GM12878 (cell line): ENCODE results near the gene OGFOD2. TPM values are rescaled to one million over a fixed set of nuclear protein-coding genes. Genes with fewer than 3 reads are reported as not detected.

ENCODE experiments used
- ATF2 ChIP-seq: IDR thresholded peaks from 2 replicates; pipeline ENCODE4 v1.6.1; 2012; ENCODE audit warnings: low read length, inconsistent platforms
- CREB1 ChIP-seq: IDR thresholded peaks from 2 replicates; pipeline ENCODE4 v1.6.1; 2012; ENCODE audit warnings: low read depth, mild to moderate bottlenecking, inconsistent platforms
- E2F8 ChIP-seq: fragments of 450-650 bp; IDR thresholded peaks from 2 replicates; pipeline ENCODE4 v1.6.1; 2018; ENCODE audit warnings: mild to moderate bottlenecking, low read depth, moderate library complexity; ENCODE audit not compliant: partially characterized antibody
- ELK1 ChIP-seq: IDR thresholded peaks from 2 replicates; pipeline ENCODE4 v1.6.1; 2012; ENCODE audit warnings: low read depth, low read length, improper control_type of control experiment
- ETV6 ChIP-seq, 2 experiments: fragments of 450-650 bp in 1 of 2; IDR thresholded peaks in 1 of 2; conservative IDR thresholded peaks in 1 of 2; 2 replicates each; pipeline ENCODE4 v1.6.1; 2014; ENCODE audit warnings: antibody characterized with exemption in 1 of 2, borderline replicate concordance in 1 of 2, low read depth in 1 of 2, mild to moderate bottlenecking in 1 of 2, moderate library complexity in 1 of 2
- FOS ChIP-seq: IDR thresholded peaks from 3 replicates; pipeline ENCODE4 v1.6.1; 2011; ENCODE audit warnings: borderline replicate concordance; ENCODE audit not compliant: insufficient read length; ENCODE audit errors: extremely low read depth
- IRF4 ChIP-seq: IDR thresholded peaks from 2 replicates; pipeline ENCODE4 v1.6.1; 2011; ENCODE audit warnings: low read depth, low read length
- JUNB ChIP-seq: IDR thresholded peaks from 2 replicates; pipeline ENCODE4 v1.6.1; 2016; ENCODE audit warnings: antibody characterized with exemption, mild to moderate bottlenecking
- JUND ChIP-seq: IDR thresholded peaks from 2 replicates; pipeline ENCODE4 v1.6.1; 2012; ENCODE audit warnings: low read depth, mild to moderate bottlenecking, low read length, improper control_type of control experiment, moderate library complexity
- MLLT1 ChIP-seq: fragments of 450-650 bp; IDR thresholded peaks from 2 replicates; pipeline ENCODE4 v1.6.1; 2016; ENCODE audit warnings: mild to moderate bottlenecking
- NFYA ChIP-seq: IDR thresholded peaks from 2 replicates; pipeline ENCODE4 v1.6.1; 2011; ENCODE audit warnings: low read depth, mild to moderate bottlenecking, low read length, improper control_type of control experiment, borderline replicate concordance
- NFYB ChIP-seq: IDR thresholded peaks from 2 replicates; pipeline ENCODE4 v1.6.1; 2011; ENCODE audit warnings: low read depth, mild to moderate bottlenecking, low read length, improper control_type of control experiment, moderate library complexity; ENCODE audit not compliant: insufficient read depth
- NR2C1 ChIP-seq: fragments of 450-650 bp; IDR thresholded peaks from 2 replicates; pipeline ENCODE4 v1.6.1; 2017; ENCODE audit warnings: antibody characterized with exemption, mild to moderate bottlenecking, moderate library complexity
- NR2C2 ChIP-seq: IDR thresholded peaks from 2 replicates; pipeline ENCODE4 v1.6.1; 2011; ENCODE audit warnings: borderline replicate concordance, low read depth; ENCODE audit not compliant: control insufficient read depth, insufficient read length
- NR2F1 ChIP-seq: fragments of 450-650 bp; conservative IDR thresholded peaks from 2 replicates; pipeline ENCODE4 v1.6.1; 2017; ENCODE audit warnings: mild to moderate bottlenecking
- POLR2AphosphoS5 ChIP-seq: IDR thresholded peaks from 2 replicates; pipeline ENCODE4 v1.6.1; 2011; ENCODE audit warnings: mild to moderate bottlenecking, low read length, inconsistent platforms
- RAD51 ChIP-seq: fragments of 450-650 bp; IDR thresholded peaks from 2 replicates; pipeline ENCODE4 v1.6.1; 2016; ENCODE audit warnings: moderate library complexity, mild to moderate bottlenecking, inconsistent platforms
- RB1 ChIP-seq: fragments of 450-650 bp; formaldehyde crosslinking; IDR thresholded peaks from 2 replicates; pipeline ENCODE4 v1.6.1; 2017; ENCODE audit warnings: mild to moderate bottlenecking, borderline replicate concordance
- SMARCA5 ChIP-seq: fragments of 450-650 bp; IDR thresholded peaks from 2 replicates; pipeline ENCODE4 v1.6.1; 2017; ENCODE audit warnings: mild to moderate bottlenecking
- SREBF1 ChIP-seq: IDR thresholded peaks from 2 replicates; pipeline ENCODE4 v1.6.1; 2012; ENCODE audit warnings: mild to moderate bottlenecking, low read length
- SREBF2 ChIP-seq: IDR thresholded peaks from 2 replicates; pipeline ENCODE4 v1.6.1; 2012; ENCODE audit warnings: mild to moderate bottlenecking, low read length
- STAT3 ChIP-seq: IDR thresholded peaks from 2 replicates; pipeline ENCODE4 v1.6.1; 2011; ENCODE audit warnings: low read depth, low read length, improper control_type of control experiment
- TARDBP ChIP-seq: IDR thresholded peaks from 2 replicates; pipeline ENCODE4 v1.6.1; 2016; ENCODE audit warnings: borderline replicate concordance
- TBL1XR1 ChIP-seq: IDR thresholded peaks from 2 replicates; pipeline ENCODE4 v1.6.1; 2012; ENCODE audit warnings: low read depth, low read length, improper control_type of control experiment
- ZBED1 ChIP-seq: IDR thresholded peaks from 2 replicates; pipeline ENCODE4 v1.6.1; 2016; ENCODE audit warnings: borderline replicate concordance
- polyA plus RNA-seq, 11 experiments: library from polyadenylated mRNA; depleted of rRNA in 4 of 11; unstranded in 6 of 11; stranded (reverse) in 5 of 11; fragments of >200 nt; fragmentation: Nextera tagmentation in 4 of 11; fragmentation: Illumina TruSeq in 1 of 11; extraction: Ambion mirVana in 4 of 11; extraction: Trizol in 1 of 11; gene quantifications; 1 replicate in 1 of 11; 2 replicates in 10 of 11; pipeline versions ENCODE4 v1.2.1 to v1.2.3, GENCODE V29; 2011 to 2016; ENCODE audit warnings: inconsistent platforms in 2 of 11, missing spikeins in 2 of 11, low read depth in 1 of 11
- total RNA-seq, 4 experiments: library from RNA; depleted of rRNA in 3 of 4; stranded (reverse); fragments of >200 nt in 3 of 4; fragmentation: Illumina TruSeq in 1 of 4; extraction: Trizol in 1 of 4; gene quantifications; 2 replicates each; pipeline versions ENCODE4 v1.2.1 to v1.2.3, GENCODE V29; 2013 to 2021

Gene OGFOD2
- total and polyA plus RNA-seq, 10 of the 15 experiments (the other 5 are each of a cell fraction or from before 2014, with no cell fraction given) = 0.93 to 29.2 (median 16.3) TPM

- TF ChIP-seq NR2C2 = no peak
- no peak; the same call in 1 of the 2 replicates for TF ChIP-seq MLLT1
- no peak for TF ChIP-seq TARDBP
- TF ChIP-seq E2F8 = peak; percentile 28
- TF ChIP-seq ZBED1 = no peak
- no peak for TF ChIP-seq NR2C1
- TF ChIP-seq TBL1XR1 = 0 out of 2 replicates have a peak, but pooled peaks have one; percentile 1
- TF ChIP-seq JUND = no peak
- peak; percentile 67 for TF ChIP-seq RB1
- TF ChIP-seq JUNB = peak; percentile 99
- no peak for TF ChIP-seq RAD51
- no peak for TF ChIP-seq NFYB
- no peak for TF ChIP-seq STAT3
- peak; percentile 28; the same call in 1 of the 2 replicates for TF ChIP-seq CREB1
- TF ChIP-seq IRF4 = no peak
- TF ChIP-seq SREBF1 = no peak
- no peak for TF ChIP-seq NFYA
- no peak for TF ChIP-seq ETV6 (conservative IDR thresholded peaks at IDR 0.05 in 1 of 2, IDR thresholded peaks at IDR 0.05 in 1 of 2; ENCODE audit: borderline replicate concordance in 1 of 2, low read depth in 1 of 2)
- TF ChIP-seq ATF2 = no peak
- TF ChIP-seq ELK1 = peak; percentile 71
- no peak for TF ChIP-seq FOS
- TF ChIP-seq SREBF2 = no peak
- 0 out of 2 replicates have a peak, but pooled peaks have one; percentile 13 for TF ChIP-seq NR2F1
- TF ChIP-seq POLR2AphosphoS5 = peak; percentile 64
- TF ChIP-seq SMARCA5 = no peak
Measured at GRCh38 chr12:122974892-122975789, at the start of gene OGFOD2 (continued).
